UCSD-AML1 (cell line): ENCODE measurements around the gene EXOC2.

ENCODE experiments used
- DNase-seq: peaks from one replicate; lab custom pipeline; 2025; ENCODE audit not compliant: unreplicated experiment; lab: John Stamatoyannopoulos, UW

EXOC2 gene

GRCh38 chr6:503610-504362 is 189.2 kb downstream of the EXOC2 start:
- no peak for DNase-seq

- peak; percentile 51 for DNase-seq
These were observed 190.2 kb downstream of the EXOC2 start for GRCh38 chr6:502761-503160.

GRCh38 chr6:501891-502601 is 190.9 kb downstream of the EXOC2 start:
- DNase-seq = peak; percentile 53

GRCh38 chr6:499617-500016 is 193.3 kb downstream of the EXOC2 start:
- no peak for DNase-seq

GRCh38 chr6:498795-499231 is 194.1 kb downstream of the EXOC2 start:
- DNase-seq = peak; percentile 47

- DNase-seq = no peak
These were observed 195.7 kb downstream of the EXOC2 start for GRCh38 chr6:497258-497657.

- no peak for DNase-seq
These were observed 196.3 kb downstream of the EXOC2 start for GRCh38 chr6:496649-497048.

GRCh38 chr6:494394-494793 is 198.5 kb downstream of the EXOC2 start:
- DNase-seq = no peak

- DNase-seq = no peak
These were observed 199.1 kb downstream of the EXOC2 start for GRCh38 chr6:493840-494239.

- no peak for DNase-seq
These were observed 200.0 kb downstream of the EXOC2 start for GRCh38 chr6:492816-493414.

- DNase-seq = no peak
These were observed 200.8 kb downstream of the EXOC2 start for GRCh38 chr6:492178-492577.

GRCh38 chr6:491233-491632 is 201.7 kb downstream of the EXOC2 start:
- no peak for DNase-seq

GRCh38 chr6:490251-491037 is 202.5 kb downstream of the EXOC2 start:
- no peak for DNase-seq

GRCh38 chr6:489762-490161 is 203.2 kb downstream of the EXOC2 start:
- no peak for DNase-seq

GRCh38 chr6:489001-489400 is 203.9 kb downstream of the EXOC2 start:
- DNase-seq = no peak

GRCh38 chr6:487956-488355 is 205.0 kb downstream of the EXOC2 start:
- DNase-seq = no peak

- no peak for DNase-seq
These were observed 207.2 kb downstream of the EXOC2 start for GRCh38 chr6:485655-486170.

GRCh38 chr6:484746-485145 is 208.2 kb downstream of the EXOC2 start:
- no peak for DNase-seq

- DNase-seq = no peak
These were observed 208.7 kb downstream of the EXOC2 start for GRCh38 chr6:484086-484745.

- DNase-seq = no peak
These were observed 217.6 kb downstream of the EXOC2 start for GRCh38 chr6:475314-475713.
